Endothelial cell of hepatic sinusoid (primary cell): ENCODE data around the gene PNPLA7.
"Not testable (repeated sequence)": the region's sequence is repeated elsewhere in the genome, so short reads cannot be mapped to it uniquely, and the experiment has no call there.

ENCODE experiments used
- in situ Hi-C: cut with HindIII; loops from 2 replicates; pipeline ENCODE4 v1.10.0; 2017; ENCODE audit warnings: low sequenced_read_pairs

The PNPLA7 gene

GRCh38 chr9:137575716-137576411 lies 25.7 kb upstream of the PNPLA7 start:
- in situ Hi-C loops, result no loop called here

- in situ Hi-C loops, result no loop called here
Measured at GRCh38 chr9:137575364-137575715, 25.1 kb upstream of the PNPLA7 start.

DNA sequence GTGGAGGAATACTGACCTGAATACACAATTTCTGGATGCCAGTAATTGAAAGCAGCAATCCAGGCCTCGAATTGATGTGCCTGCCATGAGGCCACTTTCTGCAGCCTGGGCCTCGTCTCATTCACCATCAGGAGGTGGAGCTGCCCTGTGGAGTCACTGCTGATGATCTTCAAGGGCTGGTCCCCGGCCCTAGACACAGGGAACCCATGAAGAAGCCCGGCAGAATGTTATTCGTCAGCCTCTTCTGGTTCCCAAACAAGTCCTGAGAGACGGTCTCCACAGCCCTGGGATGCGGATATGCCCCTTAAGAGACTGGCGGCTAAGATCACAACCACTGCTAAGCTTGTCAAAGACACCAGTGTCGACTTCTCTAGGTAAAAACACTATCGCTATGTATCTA lies 24.0 kb upstream of the PNPLA7 start:
- in situ Hi-C loops, result no loop called here

DNA sequence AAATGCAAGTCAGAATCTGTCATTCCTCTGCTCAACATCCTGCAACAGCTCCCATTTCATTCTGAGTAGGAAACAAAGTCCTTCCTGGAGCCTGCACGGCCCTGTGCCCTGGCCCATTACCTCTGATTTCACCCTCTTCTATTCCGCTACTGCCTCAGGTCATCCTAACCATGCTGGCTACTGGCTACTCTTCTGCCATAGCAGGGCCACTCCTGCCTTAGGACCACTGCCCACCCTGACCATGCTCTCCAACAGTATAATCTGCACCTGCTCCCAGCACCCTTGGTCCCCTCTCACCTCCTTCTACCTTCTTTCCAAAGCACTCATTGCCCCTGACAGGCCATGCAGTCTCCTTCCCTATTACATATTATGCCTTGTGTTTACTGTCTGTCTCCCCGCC lies 20.4 kb upstream of the PNPLA7 start:
- in situ Hi-C loops, result no loop called here

- in situ Hi-C loops, result no loop called here
Measured at GRCh38 chr9:137569609-137570203, 19.5 kb upstream of the PNPLA7 start.

DNA sequence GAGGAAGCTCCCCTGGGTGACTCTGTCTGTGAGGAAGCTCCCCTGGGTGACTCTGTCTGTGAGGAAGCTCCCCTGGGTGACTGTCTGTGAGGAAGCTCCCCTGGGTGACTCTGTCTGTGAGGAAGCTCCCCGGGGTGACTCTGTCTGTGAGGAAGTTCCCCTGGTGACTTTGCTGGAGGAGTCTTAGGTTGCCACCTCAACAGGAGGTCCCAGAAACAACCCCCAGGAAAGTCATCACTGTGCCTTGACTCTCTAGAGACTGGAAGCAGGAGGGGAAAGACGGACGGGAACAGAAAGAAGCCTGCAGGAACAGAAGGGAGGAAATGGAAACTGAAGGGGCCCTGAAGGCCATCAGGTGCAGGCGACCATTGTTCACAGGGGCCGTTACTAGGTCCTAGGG lies 18.2 kb upstream of the PNPLA7 start:
- in situ Hi-C loops, result not testable (repeated sequence)

DNA sequence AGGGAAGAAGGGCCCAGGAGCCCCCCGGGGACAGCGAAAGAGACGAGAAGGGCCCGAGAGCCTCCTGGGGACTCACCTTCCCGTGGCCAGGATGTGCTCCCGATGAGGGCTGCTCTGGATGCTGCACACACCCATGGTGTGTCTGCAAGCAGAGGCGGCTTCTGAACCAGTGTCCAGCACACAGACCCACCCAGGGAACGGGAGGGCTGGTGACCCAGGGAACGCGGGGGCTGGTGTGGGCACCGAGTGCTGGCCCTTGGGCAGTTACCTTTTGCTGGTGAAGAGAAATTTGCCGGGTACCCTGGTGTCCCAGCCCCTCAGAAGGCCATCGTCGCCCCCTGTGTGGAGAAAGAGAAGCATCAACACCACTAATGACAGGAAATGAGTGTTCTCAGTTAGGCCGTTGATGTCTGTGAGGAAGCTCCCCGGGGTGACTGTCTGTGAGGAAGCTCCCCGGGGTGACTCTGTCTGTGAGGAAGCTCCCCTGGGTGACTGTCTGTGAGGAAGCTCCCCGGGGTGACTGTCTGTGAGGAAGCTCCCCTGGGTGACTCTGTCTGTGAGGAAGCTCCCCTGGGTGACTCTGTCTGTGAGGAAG lies 14.7 kb upstream of the PNPLA7 start:
- in situ Hi-C loops, result no loop called here

- in situ Hi-C loops, result no loop called here
Measured at GRCh38 chr9:137564134-137564533, 13.9 kb upstream of the PNPLA7 start.

DNA sequence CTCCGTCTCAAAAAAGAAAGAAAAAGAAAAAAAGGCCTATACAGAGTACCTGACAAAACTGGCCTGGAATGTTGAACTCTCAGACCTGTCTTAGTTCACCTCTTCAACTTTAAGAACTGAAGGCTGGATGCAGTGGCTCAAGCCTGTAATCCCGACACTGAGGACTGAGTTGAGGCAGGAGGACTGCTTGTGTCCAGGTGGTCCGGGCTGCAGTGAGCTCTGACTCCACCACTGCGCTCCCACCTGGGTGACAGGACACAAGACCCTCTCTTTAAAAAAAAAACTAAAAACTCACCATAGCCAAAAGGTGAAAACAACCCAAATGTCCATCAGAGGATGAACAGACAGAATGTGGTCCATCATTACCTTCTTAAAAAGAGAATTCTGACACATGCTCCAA lies 7.9 kb upstream of the PNPLA7 start:
- in situ Hi-C loops, result no loop called here

GRCh38 chr9:137556069-137556838 lies 6.1 kb upstream of the PNPLA7 start:
- in situ Hi-C loops, result no loop called here

- in situ Hi-C loops, result no loop called here
Measured at GRCh38 chr9:137555179-137555578, 5.0 kb upstream of the PNPLA7 start.

GRCh38 chr9:137554349-137554748 lies 4.1 kb upstream of the PNPLA7 start:
- in situ Hi-C loops, result no loop called here

GRCh38 chr9:137553654-137554053 lies 3.5 kb upstream of the PNPLA7 start:
- in situ Hi-C loops, result not testable (repeated sequence)

GRCh38 chr9:137552022-137552768 lies 2.0 kb upstream of the PNPLA7 start:
- in situ Hi-C loops, result no loop called here

DNA sequence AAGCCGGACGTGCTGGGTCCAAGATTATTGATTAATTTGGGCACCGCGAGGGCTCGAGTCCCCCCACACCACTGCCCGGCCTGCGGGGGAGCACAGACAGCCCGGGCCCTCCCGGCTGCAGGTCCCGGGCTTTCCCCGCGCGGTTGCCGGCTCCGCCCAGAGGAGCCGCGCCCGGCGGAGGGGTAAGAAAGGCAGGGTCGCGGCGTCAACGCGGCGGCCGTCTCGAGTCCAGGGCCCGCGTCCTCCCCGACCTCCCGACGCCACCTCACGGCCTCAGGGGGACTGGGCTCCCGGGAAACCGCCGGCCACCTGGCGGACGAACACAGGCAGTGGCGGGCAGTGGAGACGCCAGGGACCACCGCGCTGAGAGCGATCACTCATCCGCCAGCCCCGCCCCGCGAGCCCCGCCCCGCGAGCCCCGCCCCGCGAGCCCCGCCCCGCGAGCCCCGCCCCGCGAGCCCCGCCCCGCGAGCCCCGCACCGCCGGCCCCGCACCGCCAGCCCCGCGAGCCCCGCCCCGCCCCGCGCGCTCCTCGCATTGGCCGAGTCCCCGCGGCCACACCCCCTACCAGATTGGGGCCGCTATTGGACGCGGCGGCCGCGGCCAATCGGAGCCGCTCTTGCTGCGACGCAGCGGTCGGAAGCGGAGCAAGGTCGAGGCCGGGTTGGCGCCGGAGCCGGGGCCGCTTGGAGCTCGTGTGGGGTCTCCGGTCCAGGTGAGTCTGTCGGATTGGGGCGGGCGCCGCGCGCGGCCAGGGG lies 1.2 kb upstream of the PNPLA7 start, which contains the start of gene MRPL41:
TSS of gene MRPL41 (plus strand) at position 616 of the 758 bp plus-strand sequence. CDS start 203 bp downstream, outside the sequence.
- in situ Hi-C loops, result no loop called here

- in situ Hi-C loops, result not testable (repeated sequence)
Measured at GRCh38 chr9:137550958-137551263, 709 bp upstream of the PNPLA7 start.

DNA sequence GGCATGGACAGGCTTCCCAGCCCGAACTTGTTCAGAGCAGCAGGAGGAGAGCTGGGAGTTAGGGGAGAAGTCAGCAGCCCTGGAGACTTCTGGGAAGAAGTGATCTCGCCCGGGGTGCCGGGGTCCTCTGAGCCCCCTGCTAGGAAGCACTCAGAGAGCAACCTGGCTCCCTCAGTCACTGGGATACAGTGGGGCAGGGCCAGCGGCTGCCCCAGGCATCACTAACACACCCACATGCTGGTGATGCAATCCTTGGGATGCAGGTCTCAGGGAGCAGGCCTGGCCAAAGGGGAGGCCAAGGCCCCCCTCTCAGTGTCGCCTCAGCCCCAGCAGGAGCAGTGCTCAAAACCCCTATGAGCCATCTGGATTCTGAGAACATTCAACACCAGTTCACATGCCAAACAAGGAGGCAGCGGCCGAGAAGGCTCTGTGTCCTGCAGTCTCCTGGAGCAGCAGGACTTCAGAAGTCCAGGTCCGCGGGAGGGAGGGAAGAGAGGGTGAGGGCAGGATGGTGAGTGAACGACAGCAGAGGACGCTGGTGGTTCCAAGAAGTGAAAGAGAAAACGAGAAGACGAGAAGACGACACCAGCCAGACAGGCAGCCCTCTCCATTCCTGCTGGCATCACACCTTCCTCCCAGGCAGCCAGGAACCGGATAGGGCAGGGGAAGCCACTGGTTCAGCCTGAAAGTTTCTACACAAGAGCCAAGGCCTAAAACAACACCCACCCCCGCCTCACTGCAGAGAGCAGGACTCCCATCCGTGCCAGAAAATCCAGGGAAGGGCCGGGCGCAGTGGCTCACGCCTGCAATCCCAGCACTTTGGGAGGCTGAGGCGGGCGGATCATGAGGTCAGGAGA lies 2.3 kb downstream of the PNPLA7 start:
- in situ Hi-C loops, result no loop called here

- in situ Hi-C loops, result no loop called here
Measured at GRCh38 chr9:137545123-137545522, 5.1 kb downstream of the PNPLA7 start.

DNA sequence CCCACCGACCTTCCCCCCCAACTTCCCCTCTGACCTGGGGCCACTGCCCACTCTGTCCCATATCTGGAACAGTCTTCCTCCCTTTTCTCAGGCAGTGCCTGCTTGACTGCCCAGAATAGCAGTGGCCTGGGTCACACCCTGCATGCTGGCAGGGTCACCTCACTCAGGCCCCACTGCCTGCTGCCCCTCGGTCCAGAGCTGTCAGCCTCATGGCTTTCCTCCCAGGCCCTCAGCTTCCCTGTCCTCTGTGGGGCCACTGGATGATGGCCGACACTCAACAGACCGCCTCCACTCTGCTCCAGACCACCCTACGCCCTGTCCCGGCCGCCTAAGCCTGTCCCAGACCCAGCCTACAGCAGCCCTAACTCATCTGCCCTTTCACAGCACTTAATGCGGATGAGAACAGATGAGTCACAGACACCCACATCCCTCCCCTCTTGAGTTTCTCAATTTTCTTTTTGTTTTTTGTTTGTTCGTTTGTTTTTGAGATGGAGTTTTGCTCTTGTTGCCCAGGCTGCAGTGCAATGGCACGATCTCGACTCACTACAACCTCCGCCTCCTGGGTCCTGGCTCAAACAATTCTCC lies 5.9 kb downstream of the PNPLA7 start:
- in situ Hi-C loops, result no loop called here
